ENCODE data around the gene COL4A2.

Gene COL4A2

DNA sequence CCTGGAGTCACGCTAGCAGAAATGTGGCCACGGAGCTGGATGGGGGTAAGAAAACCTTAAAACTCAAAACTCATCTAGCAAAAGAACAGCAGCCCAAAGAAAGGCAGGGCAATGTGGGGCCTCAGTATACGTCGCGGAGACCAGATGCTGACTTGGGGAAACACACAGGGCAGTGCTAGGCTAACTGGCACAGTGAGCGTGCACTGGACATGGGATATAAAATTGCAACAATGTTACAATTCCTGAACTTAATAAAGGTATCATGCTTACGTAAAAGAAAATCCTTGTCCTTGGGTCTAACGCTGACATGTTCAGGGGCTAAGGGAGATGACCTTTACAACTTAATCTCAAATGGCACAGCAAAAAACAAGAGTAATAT, 40.7 kb upstream of the COL4A2 start:
- H3K27ac Mint-ChIP-seq = no peak overlapping the region
- H3K27me3 Mint-ChIP-seq = peaks cover 18 to 45% of the 10 kb centered on the region in 2 donors
- no peaks in the 10 kb centered on the region for H3K36me3 Mint-ChIP-seq
- no peak for ATAC-seq (replicated peaks)
- H3K4me3 Mint-ChIP-seq = no peak overlapping the region
- DNase-seq = no peak
- no peaks in the 10 kb centered on the region for H3K9me3 Mint-ChIP-seq
- no peaks in the 10 kb centered on the region for H3K4me1 Mint-ChIP-seq

DNA sequence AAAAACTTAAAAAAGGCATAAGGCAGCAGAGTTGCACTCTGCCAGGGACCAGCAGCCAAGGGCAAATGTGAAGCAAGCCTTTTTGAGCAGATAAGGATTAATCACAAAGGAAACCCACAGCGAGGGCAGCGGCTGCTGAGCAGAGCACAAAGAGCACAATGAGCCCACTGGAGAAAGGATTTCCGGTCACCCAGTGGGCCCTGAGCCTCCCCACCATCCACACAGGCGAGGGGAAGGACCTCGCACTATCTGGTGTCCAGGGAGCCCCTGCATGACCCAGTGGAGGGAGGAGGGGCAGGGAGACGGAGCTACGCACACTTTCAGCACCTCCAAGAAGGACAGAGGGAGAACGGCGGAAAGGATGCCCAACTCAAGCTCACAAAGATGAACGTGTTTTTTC, 40.1 kb upstream of the COL4A2 start:
- no peaks in the 10 kb centered on the region for H3K9me3 Mint-ChIP-seq
- no peaks in the 10 kb centered on the region for H3K4me1 Mint-ChIP-seq
- peaks cover 13 to 39% of the 10 kb centered on the region in 2 donors for H3K27me3 Mint-ChIP-seq
- DNase-seq = no peak
- H3K36me3 Mint-ChIP-seq = no peaks in the 10 kb centered on the region
- ATAC-seq (replicated peaks) = no peak
- no peak overlapping the region for H3K27ac Mint-ChIP-seq
- no peak overlapping the region for H3K4me3 Mint-ChIP-seq

GRCh38 chr13:110268061-110268460, 39.0 kb upstream of the COL4A2 start:
- ATAC-seq (replicated peaks) (no peak), DNase-seq (no peak)
- no peaks in the 10 kb centered on the region for H3K9me3 Mint-ChIP-seq
- no peaks in the 10 kb centered on the region for H3K4me1 Mint-ChIP-seq
- no peak overlapping the region for H3K4me3 Mint-ChIP-seq
- no peak overlapping the region for H3K27ac Mint-ChIP-seq
- H3K36me3 Mint-ChIP-seq = no peaks in the 10 kb centered on the region
- H3K27me3 Mint-ChIP-seq = peaks cover 5 to 29% of the 10 kb centered on the region in 2 donors

DNA sequence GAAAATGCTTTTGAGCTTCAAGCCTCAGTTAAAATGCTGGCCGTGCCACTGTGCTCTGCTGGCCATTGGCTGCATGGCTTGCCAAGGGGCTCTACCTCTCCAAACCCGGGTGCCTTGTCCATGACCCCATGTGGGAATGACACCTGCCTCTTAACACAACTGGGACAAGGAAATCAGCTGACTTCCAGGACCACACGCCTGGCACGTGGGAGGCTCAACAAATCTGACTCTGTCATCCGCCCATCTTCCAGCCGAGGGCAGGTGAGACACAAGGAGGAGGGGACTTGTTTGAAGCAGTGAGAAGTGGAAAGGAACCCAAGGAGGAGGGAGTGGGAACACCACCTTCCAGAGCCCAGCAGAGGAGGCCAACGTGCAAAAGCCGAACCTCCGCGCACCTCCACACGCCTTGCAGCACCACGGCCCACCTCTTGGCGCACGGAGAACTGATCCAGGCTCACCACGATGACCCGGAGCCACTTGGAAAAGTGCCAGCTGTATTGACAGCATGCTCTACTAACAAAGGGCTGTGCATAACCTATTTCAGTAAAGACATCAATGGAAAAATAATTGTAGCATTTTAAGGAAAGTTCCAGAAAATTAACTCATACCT, 38.4 kb upstream of the COL4A2 start:
- Mint-ChIP-seq H3K9me3 (no peaks in the 10 kb centered on the region), H3K4me1 (no peaks in the 10 kb centered on the region), H3K27me3 (peaks cover 5 to 27% of the 10 kb centered on the region in 2 donors), H3K4me3 (no peak overlapping the region), H3K36me3 (no peaks in the 10 kb centered on the region), H3K27ac (no peak overlapping the region)
- no peak for DNase-seq
- ATAC-seq (replicated peaks) = no peak

DNA sequence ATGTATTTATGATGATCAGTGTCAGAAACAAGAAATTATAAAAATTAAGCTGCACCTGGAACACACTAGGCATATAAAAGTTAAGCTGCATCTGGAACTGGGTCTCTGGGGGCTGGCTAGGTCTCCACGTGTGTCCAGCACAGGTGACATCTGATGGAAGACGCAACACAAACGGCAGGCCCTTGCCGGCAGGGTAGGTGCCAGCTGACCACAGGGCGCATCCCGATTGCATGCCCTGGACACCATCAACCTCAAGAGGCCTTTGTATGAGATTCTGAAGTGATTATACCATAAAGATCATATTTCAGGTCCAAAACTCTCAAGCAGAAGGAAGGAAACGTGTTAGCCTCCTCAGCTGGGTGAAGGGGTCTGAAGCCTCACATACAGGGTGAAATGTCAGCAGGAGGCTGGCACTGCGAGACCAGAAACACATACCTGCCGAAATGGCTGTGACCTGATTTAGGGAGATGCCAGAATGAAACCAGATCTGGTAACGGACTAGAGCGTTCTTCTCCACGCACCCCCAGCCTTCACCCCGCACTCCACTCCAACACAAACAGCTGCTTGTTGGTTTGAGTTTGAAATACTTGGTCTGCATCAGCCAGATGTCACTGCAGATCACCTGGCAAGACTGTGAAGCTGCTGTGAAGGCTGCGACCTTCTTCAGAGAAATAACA, 37.4 kb upstream of the COL4A2 start:
- Mint-ChIP-seq H3K9me3 (no peaks in the 10 kb centered on the region), H3K27me3 (peaks cover 3 to 24% of the 10 kb centered on the region in 2 donors), H3K4me1 (no peaks in the 10 kb centered on the region), H3K4me3 (no peak overlapping the region), H3K36me3 (no peaks in the 10 kb centered on the region), H3K27ac (no peak overlapping the region)
- DNase-seq (no peak), ATAC-seq (replicated peaks) (no peak)

DNA sequence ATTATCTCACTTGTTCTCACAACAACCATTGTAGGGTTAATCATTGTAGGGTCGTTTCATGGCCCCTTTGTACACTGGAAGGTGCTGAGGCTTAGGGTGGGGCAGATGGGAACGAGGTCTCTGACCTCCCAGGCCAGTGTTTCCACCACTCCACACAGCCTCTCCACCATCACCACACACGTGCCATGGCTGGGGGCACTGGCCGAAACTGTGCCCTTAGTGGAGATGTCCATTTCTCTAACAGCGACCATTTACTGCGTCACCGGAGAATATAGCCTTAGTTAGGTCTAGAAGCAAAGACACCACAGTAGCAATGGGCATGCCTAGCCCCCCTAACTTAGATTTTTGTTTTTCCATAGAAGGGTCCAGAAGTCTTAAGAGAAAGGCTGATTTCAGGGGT, 36.6 kb upstream of the COL4A2 start:
- ATAC-seq (replicated peaks) = no peak

DNA sequence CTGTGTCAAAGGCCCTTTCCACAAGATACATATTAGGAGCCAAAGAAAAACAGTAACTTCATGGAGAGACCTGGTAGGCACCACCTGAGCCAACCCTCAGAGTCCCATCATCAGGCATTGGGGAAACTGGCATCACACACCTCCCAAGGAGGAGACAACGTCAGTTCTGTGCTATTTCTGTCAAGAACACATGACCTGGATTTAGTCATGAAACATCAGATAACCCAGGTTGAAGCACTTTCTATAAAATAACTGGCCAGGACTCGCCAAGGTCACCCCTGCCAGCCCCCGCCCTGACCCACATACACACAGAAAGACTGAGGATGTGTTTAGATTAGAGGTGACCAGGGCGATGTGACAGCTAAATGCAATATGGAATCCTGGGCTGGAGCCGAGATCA, 35.8 kb upstream of the COL4A2 start:
- peaks cover 0 to 7% of the 10 kb centered on the region in 2 donors for H3K27me3 Mint-ChIP-seq
- H3K36me3 Mint-ChIP-seq = no peaks in the 10 kb centered on the region
- no peaks in the 10 kb centered on the region for H3K4me1 Mint-ChIP-seq
- H3K9me3 Mint-ChIP-seq = no peaks in the 10 kb centered on the region
- no peak for ATAC-seq (replicated peaks)
- H3K27ac Mint-ChIP-seq = no peak overlapping the region
- DNase-seq = no peak
- no peak overlapping the region for H3K4me3 Mint-ChIP-seq

More for the DNA sequence above, 36.6 kb upstream of the COL4A2 start:
- DNase-seq = no peak
- H3K4me3 Mint-ChIP-seq = no peak overlapping the region
- H3K36me3 Mint-ChIP-seq = no peaks in the 10 kb centered on the region
- H3K27me3 Mint-ChIP-seq = peaks cover 0 to 15% of the 10 kb centered on the region in 2 donors
- H3K9me3 Mint-ChIP-seq = no peaks in the 10 kb centered on the region
- no peak overlapping the region for H3K27ac Mint-ChIP-seq
- H3K4me1 Mint-ChIP-seq = no peaks in the 10 kb centered on the region

DNA sequence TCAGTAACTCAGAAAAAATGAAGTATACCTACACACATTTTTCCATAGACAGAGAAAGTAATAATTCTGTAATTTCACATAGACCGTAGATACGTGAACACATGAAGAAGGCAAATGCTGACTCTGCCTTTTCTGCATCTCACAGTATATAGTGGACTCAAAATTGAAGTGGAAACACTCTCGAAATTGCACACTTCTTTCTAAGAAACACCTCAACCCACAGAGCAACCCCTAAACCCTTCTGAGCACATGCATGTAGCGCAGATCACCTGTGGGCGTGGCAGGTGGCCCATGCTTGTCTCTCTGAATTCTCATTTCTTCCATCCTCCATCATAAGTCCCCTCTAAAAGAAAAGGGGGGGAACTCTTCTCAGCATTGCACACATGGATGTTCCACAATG, 34.9 kb upstream of the COL4A2 start:
- H3K9me3 Mint-ChIP-seq = no peaks in the 10 kb centered on the region
- ATAC-seq (replicated peaks) (no peak), DNase-seq (no peak)
- H3K27ac Mint-ChIP-seq = no peak overlapping the region
- no peak overlapping the region for H3K4me3 Mint-ChIP-seq
- peaks cover 0 to 4% of the 10 kb centered on the region in 2 donors for H3K27me3 Mint-ChIP-seq
- H3K36me3 Mint-ChIP-seq = no peaks in the 10 kb centered on the region
- no peaks in the 10 kb centered on the region for H3K4me1 Mint-ChIP-seq

GRCh38 chr13:110272651-110273050, 34.4 kb upstream of the COL4A2 start:
- Mint-ChIP-seq H3K27ac (no peak overlapping the region), H3K4me1 (no peaks in the 10 kb centered on the region), H3K4me3 (no peak overlapping the region), H3K27me3 (peaks cover 0 to 4% of the 10 kb centered on the region in 2 donors), H3K9me3 (no peaks in the 10 kb centered on the region), H3K36me3 (no peaks in the 10 kb centered on the region)
- ATAC-seq (replicated peaks) (no peak), DNase-seq (no peak)

- Mint-ChIP-seq H3K27ac (no peak overlapping the region), H3K9me3 (no peaks in the 10 kb centered on the region), H3K4me3 (no peak overlapping the region), H3K27me3 (peaks cover 0 to 4% of the 10 kb centered on the region in 2 donors), H3K4me1 (no peaks in the 10 kb centered on the region), H3K36me3 (no peaks in the 10 kb centered on the region)
- ATAC-seq (replicated peaks) = no peak
- DNase-seq = no peak
Observed at GRCh38 chr13:110273254-110273653, 33.8 kb upstream of the COL4A2 start.

DNA sequence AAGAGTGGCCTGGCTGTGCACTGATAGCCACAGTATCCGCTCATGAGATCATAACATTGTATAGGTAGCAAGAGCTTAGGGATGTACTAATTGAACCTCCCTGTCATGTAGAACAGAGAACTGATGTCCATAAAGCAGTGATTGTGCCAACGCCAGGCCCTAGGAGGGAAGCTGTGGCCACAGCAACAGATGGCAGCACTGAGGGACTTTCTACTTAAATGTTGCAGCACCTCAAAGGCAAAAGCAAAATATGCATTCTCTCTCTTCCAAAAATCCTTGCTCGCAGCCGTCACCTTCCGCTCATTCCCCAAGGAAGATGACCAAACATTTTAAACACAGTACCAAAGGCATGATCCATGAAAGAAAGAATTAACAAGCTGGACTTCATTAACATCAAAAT, 32.4 kb upstream of the COL4A2 start:
- Mint-ChIP-seq H3K27ac (no peak overlapping the region), H3K4me3 (no peak overlapping the region), H3K9me3 (no peaks in the 10 kb centered on the region), H3K4me1 (no peaks in the 10 kb centered on the region), H3K36me3 (no peaks in the 10 kb centered on the region), H3K27me3 (peaks cover under 1 to 5% of the 10 kb centered on the region in 2 donors)
- DNase-seq = no peak
- no peak for ATAC-seq (replicated peaks)

DNA sequence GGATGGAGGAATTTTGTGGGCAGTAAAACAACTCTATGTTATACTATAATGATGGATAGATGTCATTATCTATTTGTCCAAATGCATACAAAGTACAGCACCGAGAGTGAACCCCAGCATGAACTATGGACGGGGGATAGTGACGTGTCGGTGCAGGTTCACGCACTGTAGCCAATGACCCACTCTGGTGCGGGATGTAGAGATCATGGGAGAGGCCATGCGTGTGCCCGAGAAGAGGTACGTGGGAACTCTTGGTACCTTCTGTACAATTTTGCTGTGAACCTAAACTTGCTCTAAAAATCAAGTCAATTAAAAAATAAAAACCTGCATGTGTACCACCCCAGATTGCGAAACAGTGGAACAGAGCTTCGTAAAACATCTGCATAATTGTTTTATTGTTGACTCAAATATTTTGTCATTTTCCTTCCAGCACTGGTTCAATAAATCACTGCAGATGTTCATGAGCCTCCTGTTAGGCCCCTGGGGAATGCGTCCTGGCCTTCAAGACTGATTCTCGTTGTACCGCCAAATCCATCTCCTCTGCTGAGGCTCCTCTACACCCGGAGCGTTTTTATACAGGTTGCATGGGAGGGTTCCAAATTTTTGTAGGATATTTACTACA, 31.0 kb upstream of the COL4A2 start:
- Mint-ChIP-seq H3K4me3 (no peak overlapping the region), H3K9me3 (no peaks in the 10 kb centered on the region), H3K4me1 (no peaks in the 10 kb centered on the region), H3K27ac (no peak overlapping the region), H3K36me3 (no peaks in the 10 kb centered on the region), H3K27me3 (peaks cover 5 to 8% of the 10 kb centered on the region in 2 donors)
- ATAC-seq (replicated peaks) (no peak), DNase-seq (no peak)

GRCh38 chr13:110276553-110276950, 30.5 kb upstream of the COL4A2 start:
- no peak overlapping the region for H3K4me3 Mint-ChIP-seq
- H3K36me3 Mint-ChIP-seq = no peaks in the 10 kb centered on the region
- no peaks in the 10 kb centered on the region for H3K9me3 Mint-ChIP-seq

DNA sequence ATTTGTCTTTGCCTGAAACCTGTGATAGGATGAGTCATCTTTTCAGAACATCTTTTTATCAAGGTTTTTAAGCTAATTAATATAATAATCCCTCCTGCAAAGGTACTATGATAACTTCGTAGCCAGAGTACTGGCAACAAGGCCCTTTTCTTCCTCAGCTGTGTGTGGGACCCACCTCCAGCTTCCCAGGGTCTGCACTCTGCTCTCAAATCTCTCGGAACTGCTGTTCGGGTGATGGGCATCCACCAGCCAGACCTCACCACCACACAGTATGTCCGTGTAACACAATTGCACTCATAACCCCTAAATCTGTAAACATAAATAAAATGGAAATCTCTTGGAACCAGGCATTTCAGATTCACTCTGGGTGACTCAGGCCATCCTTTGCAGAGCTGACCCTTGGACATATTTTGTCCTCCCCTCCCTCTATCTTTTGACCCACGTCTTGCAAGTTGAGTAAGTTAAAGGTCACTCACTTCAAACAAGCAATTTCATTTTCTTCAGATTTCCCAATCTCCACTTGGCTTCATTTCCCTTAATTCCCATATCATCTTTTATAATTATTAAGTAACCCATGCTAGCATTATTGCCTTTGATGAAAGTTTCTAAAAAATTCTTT, 29.6 kb upstream of the COL4A2 start:
- ATAC-seq (replicated peaks) (no peak), DNase-seq (no peak)
- Mint-ChIP-seq H3K36me3 (no peaks in the 10 kb centered on the region), H3K9me3 (no peaks in the 10 kb centered on the region), H3K4me1 (no peaks in the 10 kb centered on the region), H3K27ac (no peak overlapping the region), H3K4me3 (no peak overlapping the region), H3K27me3 (peaks cover 12 to 18% of the 10 kb centered on the region in 2 donors)

More at GRCh38 chr13:110276553-110276950, 30.5 kb upstream of the COL4A2 start:
- Mint-ChIP-seq H3K27me3 (peaks cover 8 to 9% of the 10 kb centered on the region in 2 donors), H3K4me1 (no peaks in the 10 kb centered on the region), H3K27ac (no peak overlapping the region)
- DNase-seq (no peak), ATAC-seq (replicated peaks) (no peak)

GRCh38 chr13:110278859-110279258, 28.2 kb upstream of the COL4A2 start:
- H3K36me3 Mint-ChIP-seq = no peaks in the 10 kb centered on the region
- peaks cover 12 to 22% of the 10 kb centered on the region in 2 donors for H3K27me3 Mint-ChIP-seq
- no peak overlapping the region for H3K4me3 Mint-ChIP-seq
- no peak overlapping the region for H3K27ac Mint-ChIP-seq
- H3K9me3 Mint-ChIP-seq = no peaks in the 10 kb centered on the region
- ATAC-seq (replicated peaks) (no peak), DNase-seq (no peak)
- no peaks in the 10 kb centered on the region for H3K4me1 Mint-ChIP-seq
